ENCODE results near the gene DHRS3. TPM values are rescaled to one million over a fixed set of nuclear protein-coding genes. Genes with fewer than 3 reads are reported as not detected.

DHRS3 gene
- total and polyA plus RNA-seq, 2 of the 13 experiments (the other 11 are each of a cell fraction or from before 2014, with no cell fraction given), result 48.5 to 90.5 TPM

- TF ChIP-seq PRDM15 (CRISPR knock-in tag; IDR thresholded peaks at IDR 0.05), result no peak
- TF ChIP-seq XRCC5 (optimal IDR thresholded peaks at IDR 0.05; ENCODE audit: low read length), result no peak
- no peak for TF ChIP-seq HNF4A (CRISPR knock-in tag; IDR thresholded peaks at IDR 0.05)
- no peak for TF ChIP-seq ZFP90 (CRISPR knock-in tag; IDR thresholded peaks at IDR 0.05; ENCODE audit: borderline replicate concordance)
- peak; percentile 36; the same call in 1 of the 2 replicates for TF ChIP-seq THRA (CRISPR knock-in tag; IDR thresholded peaks at IDR 0.05; ENCODE audit: borderline replicate concordance)
- no peak for TF ChIP-seq IKZF4 (CRISPR knock-in tag; IDR thresholded peaks at IDR 0.05; ENCODE audit: borderline replicate concordance, low read depth, not compliant biosample characterization)
- peak; percentile 79 for TF ChIP-seq TGIF2 (CRISPR knock-in tag; IDR thresholded peaks at IDR 0.05)
- no peak for TF ChIP-seq CHD2 (IDR thresholded peaks at IDR 0.05; ENCODE audit: low read depth, low read length)
- TF ChIP-seq SAP130 (CRISPR knock-in tag; IDR thresholded peaks at IDR 0.05; ENCODE audit: low read depth), result peak; percentile 48
- TF ChIP-seq RARA (CRISPR knock-in tag; IDR thresholded peaks at IDR 0.05), result peak; percentile 73
- 0 out of 2 replicates have a peak, but pooled peaks have one; percentile 40 for TF ChIP-seq ZNF670 (CRISPR knock-in tag; IDR thresholded peaks at IDR 0.05; ENCODE audit: borderline replicate concordance)
- TF ChIP-seq HMG20B (CRISPR knock-in tag; conservative IDR thresholded peaks at IDR 0.05), result no peak; the same call in 1 of the 2 replicates
- TF ChIP-seq ZNF784 (CRISPR knock-in tag; IDR thresholded peaks at IDR 0.05; ENCODE audit: borderline replicate concordance), result no peak
- TF ChIP-seq MZF1 (CRISPR knock-in tag; IDR thresholded peaks at IDR 0.05; ENCODE audit: borderline replicate concordance), result no peak
- TF ChIP-seq ZNF746 (CRISPR knock-in tag; IDR thresholded peaks at IDR 0.05), result no peak
- TF ChIP-seq PAF1 (CRISPR knock-in tag; IDR thresholded peaks at IDR 0.05), result no peak
- 0 out of 2 replicates have a peak, but pooled peaks have one; percentile 10 for TF ChIP-seq ELF3 (CRISPR knock-in tag; IDR thresholded peaks at IDR 0.05)
- TF ChIP-seq ZBTB10 (CRISPR knock-in tag; IDR thresholded peaks at IDR 0.05; ENCODE audit: borderline replicate concordance), result no peak
- TF ChIP-seq ZMAT3 (CRISPR knock-in tag; conservative IDR thresholded peaks at IDR 0.05), result 0 out of 2 replicates have a peak, but pooled peaks have one; percentile 57
- peak; percentile 38; the same call in 1 of the 2 replicates for TF ChIP-seq MXD1 (CRISPR knock-in tag; IDR thresholded peaks at IDR 0.05)
- no peak for TF ChIP-seq ATF3 (CRISPR knock-in tag; IDR thresholded peaks at IDR 0.05)
Observed at GRCh38 chr1:12548973-12549459, 69.0 kb downstream of the DHRS3 start (continued).
